ENCODE measurements around the gene BPIFB6. TPM values are rescaled to one million over a fixed set of nuclear protein-coding genes. Genes with fewer than 3 reads are reported as not detected.

BPIFB6 gene
- polyA plus RNA-seq, 1 of the 3 experiments (the other 2 are of a cell fraction) = not detected

DNA sequence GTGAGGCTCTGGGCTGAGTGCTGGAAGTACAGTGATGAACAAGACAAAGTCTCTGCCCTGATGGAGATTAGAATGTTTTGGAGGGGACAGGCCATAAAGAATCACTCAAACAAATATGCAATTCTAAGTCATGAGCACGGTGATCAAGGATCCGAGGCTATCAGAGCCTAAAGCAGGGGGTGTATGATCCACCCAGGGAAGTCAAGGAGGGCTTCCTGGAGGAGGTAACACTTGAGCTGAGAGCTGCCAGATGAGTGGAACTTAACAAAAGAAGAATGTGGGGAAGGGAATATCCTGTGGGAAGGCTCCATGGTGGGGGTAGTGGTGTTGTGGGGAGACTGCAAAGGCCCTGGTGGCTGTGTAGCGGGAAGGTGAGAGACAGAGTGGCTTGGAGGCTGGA is 60.2 kb downstream of the BPIFB6 start:
- Histone ChIP-seq H3K9me3 (no peaks in the 10 kb centered on the region), H3K4me3 (ENCODE audit: low read depth in 2 of 2, low read length in 1 of 2) (no peak overlapping the region), H3K4me2 (no peak overlapping the region), H3K27ac (ENCODE audit: low read depth in 2 of 2, low read length in 1 of 2) (no peak overlapping the region), H4K20me1 (ENCODE audit: insufficient read depth) (no peaks in the 10 kb centered on the region), H3K9me2 (no peaks in the 10 kb centered on the region), H2AFZ (ENCODE audit: low read depth) (no peak overlapping the region), H3F3A (replicated peaks; ENCODE audit: insufficient read depth) (no peaks in the 10 kb centered on the region), H3K27me3 (ENCODE audit: insufficient read depth) (peaks cover 38% of the 10 kb centered on the region), H3K36me3 (replicated peaks in 1 of 2; ENCODE audit: control insufficient read depth in 1 of 2, insufficient read depth in 2 of 2, low read length in 1 of 2) (no peaks in the 10 kb centered on the region), H3K9ac (no peak overlapping the region), H3K79me2 (ENCODE audit: insufficient read depth) (no peaks in the 10 kb centered on the region), H3K4me1 (ENCODE audit: control insufficient read depth in 1 of 2, insufficient read depth in 2 of 2, low read depth in 1 of 2, low read length in 1 of 2) (no peaks in the 10 kb centered on the region)
- TF ChIP-seq TEAD4 (IDR thresholded peaks at IDR 0.05; ENCODE audit: borderline replicate concordance, insufficient read depth) (no peak), RFX5 (IDR thresholded peaks at IDR 0.05; ENCODE audit: low read length) (no peak), NRF1 (IDR thresholded peaks at IDR 0.05; ENCODE audit: low read depth, low read length) (no peak), FOSL2 (IDR thresholded peaks at IDR 0.05; ENCODE audit: borderline replicate concordance, low read depth) (no peak), MXI1 (IDR thresholded peaks at IDR 0.05; ENCODE audit: low read depth, low read length) (no peak), NFIC (IDR thresholded peaks at IDR 0.05; ENCODE audit: borderline replicate concordance) (no peak), EP300 (IDR thresholded peaks at IDR 0.05; ENCODE audit: borderline replicate concordance in 1 of 2, low read depth in 1 of 2, low read length in 1 of 2) (no peak), MEF2A (IDR thresholded peaks at IDR 0.05; ENCODE audit: borderline replicate concordance, low read depth) (no peak), FOXJ3 (CRISPR knock-in tag; IDR thresholded peaks at IDR 0.05) (no peak), TCF12 (IDR thresholded peaks at IDR 0.05) (no peak), TAF1 (IDR thresholded peaks at IDR 0.05; ENCODE audit: borderline replicate concordance, low read depth, low read length) (no peak), CHD2 (IDR thresholded peaks at IDR 0.05; ENCODE audit: low read length, partially characterized antibody) (no peak), POLR2AphosphoS5 (IDR thresholded peaks at IDR 0.05; ENCODE audit: low read depth, low read length) (no peak), ELF1 (IDR thresholded peaks at IDR 0.05) (no peak)
- TF ChIP-seq, protein P1, sequence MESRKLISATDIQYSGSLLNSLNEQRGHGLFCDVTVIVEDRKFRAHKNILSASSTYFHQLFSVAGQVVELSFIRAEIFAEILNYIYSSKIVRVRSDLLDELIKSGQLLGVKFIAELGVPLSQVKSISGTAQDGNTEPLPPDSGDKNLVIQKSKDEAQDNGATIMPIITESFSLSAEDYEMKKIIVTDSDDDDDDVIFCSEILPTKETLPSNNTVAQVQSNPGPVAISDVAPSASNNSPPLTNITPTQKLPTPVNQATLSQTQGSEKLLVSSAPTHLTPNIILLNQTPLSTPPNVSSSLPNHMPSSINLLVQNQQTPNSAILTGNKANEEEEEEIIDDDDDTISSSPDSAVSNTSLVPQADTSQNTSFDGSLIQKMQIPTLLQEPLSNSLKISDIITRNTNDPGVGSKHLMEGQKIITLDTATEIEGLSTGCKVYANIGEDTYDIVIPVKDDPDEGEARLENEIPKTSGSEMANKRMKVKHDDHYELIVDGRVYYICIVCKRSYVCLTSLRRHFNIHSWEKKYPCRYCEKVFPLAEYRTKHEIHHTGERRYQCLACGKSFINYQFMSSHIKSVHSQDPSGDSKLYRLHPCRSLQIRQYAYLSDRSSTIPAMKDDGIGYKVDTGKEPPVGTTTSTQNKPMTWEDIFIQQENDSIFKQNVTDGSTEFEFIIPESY (IDR thresholded peaks at IDR 0.05; ENCODE audit: borderline replicate concordance, low read depth) = no peak
- TF ChIP-seq, protein P2, sequence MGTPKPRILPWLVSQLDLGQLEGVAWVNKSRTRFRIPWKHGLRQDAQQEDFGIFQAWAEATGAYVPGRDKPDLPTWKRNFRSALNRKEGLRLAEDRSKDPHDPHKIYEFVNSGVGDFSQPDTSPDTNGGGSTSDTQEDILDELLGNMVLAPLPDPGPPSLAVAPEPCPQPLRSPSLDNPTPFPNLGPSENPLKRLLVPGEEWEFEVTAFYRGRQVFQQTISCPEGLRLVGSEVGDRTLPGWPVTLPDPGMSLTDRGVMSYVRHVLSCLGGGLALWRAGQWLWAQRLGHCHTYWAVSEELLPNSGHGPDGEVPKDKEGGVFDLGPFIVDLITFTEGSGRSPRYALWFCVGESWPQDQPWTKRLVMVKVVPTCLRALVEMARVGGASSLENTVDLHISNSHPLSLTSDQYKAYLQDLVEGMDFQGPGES (IDR thresholded peaks at IDR 0.05; ENCODE audit: low read depth, low read length) = no peak
- TF ChIP-seq, protein P3, sequence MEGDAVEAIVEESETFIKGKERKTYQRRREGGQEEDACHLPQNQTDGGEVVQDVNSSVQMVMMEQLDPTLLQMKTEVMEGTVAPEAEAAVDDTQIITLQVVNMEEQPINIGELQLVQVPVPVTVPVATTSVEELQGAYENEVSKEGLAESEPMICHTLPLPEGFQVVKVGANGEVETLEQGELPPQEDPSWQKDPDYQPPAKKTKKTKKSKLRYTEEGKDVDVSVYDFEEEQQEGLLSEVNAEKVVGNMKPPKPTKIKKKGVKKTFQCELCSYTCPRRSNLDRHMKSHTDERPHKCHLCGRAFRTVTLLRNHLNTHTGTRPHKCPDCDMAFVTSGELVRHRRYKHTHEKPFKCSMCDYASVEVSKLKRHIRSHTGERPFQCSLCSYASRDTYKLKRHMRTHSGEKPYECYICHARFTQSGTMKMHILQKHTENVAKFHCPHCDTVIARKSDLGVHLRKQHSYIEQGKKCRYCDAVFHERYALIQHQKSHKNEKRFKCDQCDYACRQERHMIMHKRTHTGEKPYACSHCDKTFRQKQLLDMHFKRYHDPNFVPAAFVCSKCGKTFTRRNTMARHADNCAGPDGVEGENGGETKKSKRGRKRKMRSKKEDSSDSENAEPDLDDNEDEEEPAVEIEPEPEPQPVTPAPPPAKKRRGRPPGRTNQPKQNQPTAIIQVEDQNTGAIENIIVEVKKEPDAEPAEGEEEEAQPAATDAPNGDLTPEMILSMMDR (IDR thresholded peaks at IDR 0.05) = no peak
- TF ChIP-seq, protein P4, sequence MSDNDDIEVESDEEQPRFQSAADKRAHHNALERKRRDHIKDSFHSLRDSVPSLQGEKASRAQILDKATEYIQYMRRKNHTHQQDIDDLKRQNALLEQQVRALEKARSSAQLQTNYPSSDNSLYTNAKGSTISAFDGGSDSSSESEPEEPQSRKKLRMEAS (IDR thresholded peaks at IDR 0.05; ENCODE audit: low read depth) = no peak
- TF ChIP-seq, protein P5, sequence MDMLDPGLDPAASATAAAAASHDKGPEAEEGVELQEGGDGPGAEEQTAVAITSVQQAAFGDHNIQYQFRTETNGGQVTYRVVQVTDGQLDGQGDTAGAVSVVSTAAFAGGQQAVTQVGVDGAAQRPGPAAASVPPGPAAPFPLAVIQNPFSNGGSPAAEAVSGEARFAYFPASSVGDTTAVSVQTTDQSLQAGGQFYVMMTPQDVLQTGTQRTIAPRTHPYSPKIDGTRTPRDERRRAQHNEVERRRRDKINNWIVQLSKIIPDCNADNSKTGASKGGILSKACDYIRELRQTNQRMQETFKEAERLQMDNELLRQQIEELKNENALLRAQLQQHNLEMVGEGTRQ (IDR thresholded peaks at IDR 0.05; ENCODE audit: borderline replicate concordance, low read depth, low read length) = no peak
- ChIA-PET POLR2A (no interaction called here), CTCF (interaction anchor here (1.2 kb wide), 1 partner anchor 11 kb away, joined by 3 read pairs; no protein-coding TSS in a partner anchor)
- WGBS (ENCODE audit: low lambda C conversion rate) = 12% methylated on average over 3 of the region's 3 CpGs
- DNase-seq = no peak

Measured in SK-N-SH (cell line).